Keratinocyte (primary cell): ENCODE data around the gene SLC25A44. TPM values are rescaled to one million over a fixed set of nuclear protein-coding genes. Genes with fewer than 3 reads are reported as not detected.

Experiments used
- DNase-seq: peaks from one replicate; pipeline ENCODE4 v3.0.0-alpha.2; 2011; ENCODE audit warnings: low read depth, missing footprints, low spot score
- FAIRE-seq: peaks from 2 replicates; lab custom pipeline; 2011; peaks lifted over from hg19 to GRCh38; lab: Jason Lieb, UNC
- H2AFZ ChIP-seq: 2 replicates; pipeline ENCODE4 v1.6.0; 2012; ENCODE audit warnings: low read length, control low read depth, inconsistent platforms; ENCODE audit not compliant: control insufficient read depth
- H3K27ac ChIP-seq: 2 replicates; pipeline ENCODE4 v1.5.1; 2011; ENCODE audit warnings: low read length; ENCODE audit not compliant: control insufficient read depth, insufficient read depth
- H3K27me3 ChIP-seq: 3 replicates; pipeline ENCODE4 v1.6.0; 2011; ENCODE audit warnings: low read length; ENCODE audit not compliant: control insufficient read depth, insufficient read depth; ENCODE audit errors: extremely low read depth
- H3K36me3 ChIP-seq, 2 experiments: 2 replicates in 1 of 2; 3 replicates in 1 of 2; pipeline ENCODE4 v1.5.1; 2011; ENCODE audit warnings: low read length in 2 of 2, mild to moderate bottlenecking in 1 of 2; ENCODE audit not compliant: control insufficient read depth in 2 of 2, insufficient read depth in 2 of 2; ENCODE audit errors: extremely low read depth in 1 of 2
- H3K4me1 ChIP-seq: 3 replicates; pipeline ENCODE4 v1.5.1; 2011; ENCODE audit warnings: low read length; ENCODE audit not compliant: control insufficient read depth, insufficient read depth; ENCODE audit errors: extremely low read depth
- H3K4me2 ChIP-seq: 3 replicates; pipeline ENCODE4 v1.6.0; 2011; ENCODE audit warnings: low read depth, low read length; ENCODE audit not compliant: control insufficient read depth, insufficient read depth; ENCODE audit errors: extremely low read depth
- H3K4me3 ChIP-seq, 3 experiments: fragments of 200-600 bp in 1 of 3; sonication (generic) in 1 of 3; 2 replicates in 2 of 3; 3 replicates in 1 of 3; pipeline ENCODE4 v1.5.1; 2011 to 2016; ENCODE audit warnings: low read length in 3 of 3, mild to moderate bottlenecking in 3 of 3, control low read depth in 2 of 3, inconsistent platforms in 1 of 3, low read depth in 1 of 3, mixed read lengths in 1 of 3, mixed run types in 1 of 3, moderate library complexity in 1 of 3; ENCODE audit not compliant: control insufficient read depth in 2 of 3, insufficient read depth in 2 of 3; ENCODE audit errors: extremely low read depth in 1 of 3
- H3K79me2 ChIP-seq: 2 replicates; pipeline ENCODE4 v1.6.0; 2012; ENCODE audit warnings: low read length; ENCODE audit not compliant: control insufficient read depth, insufficient read depth
- H3K9ac ChIP-seq: 3 replicates; pipeline ENCODE4 v1.6.0; 2011; ENCODE audit warnings: low read length; ENCODE audit not compliant: control insufficient read depth, insufficient read depth; ENCODE audit errors: extremely low read depth
- H3K9me1 ChIP-seq: 3 replicates; pipeline ENCODE4 v1.6.0; 2011; ENCODE audit warnings: low read length; ENCODE audit not compliant: control insufficient read depth, insufficient read depth; ENCODE audit errors: extremely low read depth
- H3K9me3 ChIP-seq: 2 replicates; pipeline ENCODE4 v1.5.1; 2012; ENCODE audit warnings: low read depth, low read length; ENCODE audit not compliant: control insufficient read depth
- H4K20me1 ChIP-seq: 3 replicates; pipeline ENCODE4 v1.6.0; 2011; ENCODE audit warnings: low read length; ENCODE audit not compliant: control insufficient read depth, insufficient read depth; ENCODE audit errors: extremely low read depth
- EZH2 ChIP-seq: IDR thresholded peaks from one replicate; pipeline ENCODE4 v1.6.1; 2012; ENCODE audit warnings: inconsistent platforms, mild to moderate bottlenecking, low read length, moderate library complexity
- dilution Hi-C: fragments of 300-500 bp; cut with MboI; formaldehyde crosslinking; loops from one replicate; pipeline ENCODE4 v1.7.0; 2020; ENCODE audit warnings: low sequenced_read_pairs; ENCODE audit not compliant: extremely low pct_ligation_motif_present
- polyA plus RNA-seq, 5 experiments: library from polyadenylated mRNA; depleted of rRNA in 3 of 5; stranded (reverse) in 3 of 5; stranded (forward) in 1 of 5; unstranded in 1 of 5; fragments of >200 nt; gene quantifications; 1 replicate in 1 of 5; 2 replicates in 3 of 5; 3 replicates in 1 of 5; pipeline versions ENCODE4 v1.2.1 to v1.2.3, GENCODE V29; 2011 to 2012; ENCODE audit warnings: missing spikeins in 2 of 5, low read depth in 1 of 5, low replicate concordance in 1 of 5
- TF ChIP-seq, protein P1 (sequence below), 3 experiments: IDR thresholded peaks in 1 of 3; conservative IDR thresholded peaks in 1 of 3; optimal IDR thresholded peaks in 1 of 3; 2 replicates in 2 of 3; 3 replicates in 1 of 3; pipeline versions ENCODE3 to v1.5.1; 2011; ENCODE audit warnings: low read length in 3 of 3, mild to moderate bottlenecking in 3 of 3, moderate library complexity in 2 of 3, control low read depth in 1 of 3, inconsistent platforms in 1 of 3; ENCODE audit not compliant: insufficient read depth in 2 of 3; ENCODE audit errors: extremely low read depth in 1 of 3

SLC25A44 gene
- polyA plus RNA-seq, 1 donor (not counting 4 experiments of a cell fraction or from before 2014, with no cell fraction given) = 24.4 TPM

DNA sequence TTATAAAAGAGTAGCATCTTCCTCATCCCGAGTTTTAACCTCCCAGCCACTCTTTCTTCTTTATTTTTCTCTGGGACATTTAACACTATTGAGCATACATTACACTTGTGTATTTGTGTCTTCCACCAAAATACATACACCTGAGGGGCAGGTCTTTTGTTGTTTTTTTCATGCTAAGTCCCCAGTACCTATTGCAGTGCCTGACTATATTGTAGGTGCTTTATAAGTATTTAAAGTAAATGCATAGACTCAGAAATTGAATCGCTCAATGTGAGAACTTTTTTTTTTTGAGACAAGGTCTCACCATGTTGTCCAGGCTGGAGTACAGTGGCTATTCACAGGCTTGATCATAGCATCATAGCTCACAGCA is 48.3 kb upstream of the SLC25A44 start:
- no peak overlapping the region for H3K27ac ChIP-seq
- H2AFZ ChIP-seq = no peak overlapping the region
- H3K79me2 ChIP-seq = no peaks in the 10 kb centered on the region
- peaks cover 10% of the 10 kb centered on the region for H3K4me1 ChIP-seq
- DNase-seq = no peak
- H3K9ac ChIP-seq = no peak overlapping the region
- FAIRE-seq = no peak
- peaks cover 3 to 5% of the 10 kb centered on the region in 2 experiments for H3K36me3 ChIP-seq
- no peaks in the 10 kb centered on the region for H4K20me1 ChIP-seq
- dilution Hi-C loops = no loop called here
- H3K27me3 ChIP-seq = peaks cover 4% of the 10 kb centered on the region
- no peak for TF ChIP-seq EZH2
- TF ChIP-seq, protein P1, sequence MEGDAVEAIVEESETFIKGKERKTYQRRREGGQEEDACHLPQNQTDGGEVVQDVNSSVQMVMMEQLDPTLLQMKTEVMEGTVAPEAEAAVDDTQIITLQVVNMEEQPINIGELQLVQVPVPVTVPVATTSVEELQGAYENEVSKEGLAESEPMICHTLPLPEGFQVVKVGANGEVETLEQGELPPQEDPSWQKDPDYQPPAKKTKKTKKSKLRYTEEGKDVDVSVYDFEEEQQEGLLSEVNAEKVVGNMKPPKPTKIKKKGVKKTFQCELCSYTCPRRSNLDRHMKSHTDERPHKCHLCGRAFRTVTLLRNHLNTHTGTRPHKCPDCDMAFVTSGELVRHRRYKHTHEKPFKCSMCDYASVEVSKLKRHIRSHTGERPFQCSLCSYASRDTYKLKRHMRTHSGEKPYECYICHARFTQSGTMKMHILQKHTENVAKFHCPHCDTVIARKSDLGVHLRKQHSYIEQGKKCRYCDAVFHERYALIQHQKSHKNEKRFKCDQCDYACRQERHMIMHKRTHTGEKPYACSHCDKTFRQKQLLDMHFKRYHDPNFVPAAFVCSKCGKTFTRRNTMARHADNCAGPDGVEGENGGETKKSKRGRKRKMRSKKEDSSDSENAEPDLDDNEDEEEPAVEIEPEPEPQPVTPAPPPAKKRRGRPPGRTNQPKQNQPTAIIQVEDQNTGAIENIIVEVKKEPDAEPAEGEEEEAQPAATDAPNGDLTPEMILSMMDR (optimal IDR thresholded peaks at IDR 0.05 in 1 of 3, IDR thresholded peaks at IDR 0.05 in 1 of 3, conservative IDR thresholded peaks at IDR 0.05 in 1 of 3; ENCODE audit: extremely low read depth in 1 of 3, insufficient read depth in 2 of 3, low read length in 3 of 3) = no peak
- H3K9me1 ChIP-seq = no peaks in the 10 kb centered on the region
- H3K4me2 ChIP-seq = no peak overlapping the region
- no peak overlapping the region for H3K4me3 ChIP-seq
- H3K9me3 ChIP-seq = no peaks in the 10 kb centered on the region

DNA sequence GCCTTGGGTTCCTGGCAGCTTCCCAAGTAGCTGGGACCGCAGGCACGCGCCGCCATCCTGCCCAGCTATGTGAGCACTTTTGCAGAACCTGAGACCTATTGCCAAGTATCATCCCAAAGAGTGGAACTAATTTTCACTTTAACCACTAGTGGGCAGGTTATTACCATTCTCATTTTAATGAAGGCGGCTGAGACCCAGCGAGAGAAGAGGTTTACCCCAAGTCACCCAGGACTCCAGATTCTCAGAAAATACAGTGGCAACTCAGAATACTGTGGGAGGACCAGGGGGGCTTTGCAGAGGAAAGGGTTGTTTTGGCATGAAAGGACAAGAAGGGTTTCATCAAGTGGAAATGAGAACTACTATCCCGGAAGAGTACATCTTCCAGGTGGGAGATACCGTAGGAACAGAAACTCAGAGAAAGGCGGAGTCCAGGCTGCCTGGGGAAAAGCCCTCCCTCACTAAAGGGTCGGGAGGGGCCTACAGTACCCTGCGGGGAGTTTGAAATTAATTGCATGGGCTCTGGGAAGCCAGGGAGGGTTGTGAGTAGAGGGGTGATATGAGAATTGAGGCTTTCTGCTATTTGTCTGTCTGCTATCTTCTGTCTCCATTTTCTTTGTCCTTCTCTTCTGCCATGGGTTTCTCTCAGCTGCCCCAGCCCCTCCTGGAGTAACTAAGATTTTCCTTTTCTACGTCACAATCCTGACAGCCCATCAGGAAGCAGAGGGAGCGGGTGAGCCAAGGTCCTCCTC is 47.7 kb upstream of the SLC25A44 start:
- Histone ChIP-seq H3K36me3 (no peaks in the 10 kb centered on the region), H3K27ac (no peak overlapping the region), H3K9me1 (no peaks in the 10 kb centered on the region), H3K4me1 (peaks cover 10% of the 10 kb centered on the region), H3K4me3 (peak overlapping the region in 1 of 3 experiments; percentile 4), H3K4me2 (peak overlapping the region; percentile 42), H3K9me3 (no peaks in the 10 kb centered on the region), H3K27me3 (peaks cover 4% of the 10 kb centered on the region), H3K9ac (peak overlapping the region; percentile 11), H4K20me1 (no peaks in the 10 kb centered on the region), H3K79me2 (no peaks in the 10 kb centered on the region), H2AFZ (no peak overlapping the region)
- no peak for DNase-seq
- dilution Hi-C loops = no loop called here
- FAIRE-seq = peak; percentile 78
- no peak for TF ChIP-seq EZH2
- TF ChIP-seq, protein P1 (optimal IDR thresholded peaks at IDR 0.05 in 1 of 3, IDR thresholded peaks at IDR 0.05 in 1 of 3, conservative IDR thresholded peaks at IDR 0.05 in 1 of 3; ENCODE audit: extremely low read depth in 1 of 3, insufficient read depth in 2 of 3, low read length in 3 of 3) = peak; percentile 61 to 81 (median 64)
